ENCODE results near the gene MRPS25.

Gene MRPS25

DNA sequence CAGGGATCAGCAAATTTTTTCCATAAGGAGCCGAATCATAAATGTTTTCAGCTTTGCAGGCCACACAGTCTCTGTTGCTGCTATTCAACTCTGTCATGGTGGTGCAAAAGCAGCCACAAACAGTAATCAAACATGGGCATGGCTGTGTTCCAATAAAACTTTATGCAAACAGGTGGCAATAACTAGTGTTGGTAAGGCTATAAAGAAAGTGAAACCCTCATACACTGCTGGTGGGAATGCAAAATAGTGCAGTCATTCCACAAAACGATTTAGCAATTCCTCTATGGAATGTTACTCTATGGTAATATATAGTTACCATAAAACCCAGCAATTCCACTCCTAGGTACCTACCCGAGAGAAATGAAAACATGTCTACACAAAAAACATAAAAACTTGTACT, 14.0 kb upstream of the MRPS25 start:
- H3F3A ChIP-seq (ENCODE audit: insufficient read depth, low read length): no peaks in the 10 kb centered on the region
- no peaks in the 10 kb centered on the region for H3K9me2 ChIP-seq (replicated peaks; ENCODE audit: insufficient read depth, low read length)
- no peak overlapping the region for H3K4me2 ChIP-seq (ENCODE audit: low read depth, low read length)
- TF ChIP-seq EZH2 (optimal IDR thresholded peaks at IDR 0.05; ENCODE audit: low read depth, low read length) (no peak), EZH2phosphoT487 (IDR thresholded peaks at IDR 0.05; ENCODE audit: low read length) (no peak)
- TF ChIP-seq, protein P1, sequence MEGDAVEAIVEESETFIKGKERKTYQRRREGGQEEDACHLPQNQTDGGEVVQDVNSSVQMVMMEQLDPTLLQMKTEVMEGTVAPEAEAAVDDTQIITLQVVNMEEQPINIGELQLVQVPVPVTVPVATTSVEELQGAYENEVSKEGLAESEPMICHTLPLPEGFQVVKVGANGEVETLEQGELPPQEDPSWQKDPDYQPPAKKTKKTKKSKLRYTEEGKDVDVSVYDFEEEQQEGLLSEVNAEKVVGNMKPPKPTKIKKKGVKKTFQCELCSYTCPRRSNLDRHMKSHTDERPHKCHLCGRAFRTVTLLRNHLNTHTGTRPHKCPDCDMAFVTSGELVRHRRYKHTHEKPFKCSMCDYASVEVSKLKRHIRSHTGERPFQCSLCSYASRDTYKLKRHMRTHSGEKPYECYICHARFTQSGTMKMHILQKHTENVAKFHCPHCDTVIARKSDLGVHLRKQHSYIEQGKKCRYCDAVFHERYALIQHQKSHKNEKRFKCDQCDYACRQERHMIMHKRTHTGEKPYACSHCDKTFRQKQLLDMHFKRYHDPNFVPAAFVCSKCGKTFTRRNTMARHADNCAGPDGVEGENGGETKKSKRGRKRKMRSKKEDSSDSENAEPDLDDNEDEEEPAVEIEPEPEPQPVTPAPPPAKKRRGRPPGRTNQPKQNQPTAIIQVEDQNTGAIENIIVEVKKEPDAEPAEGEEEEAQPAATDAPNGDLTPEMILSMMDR (IDR thresholded peaks at IDR 0.05; ENCODE audit: low read length): no peak
- DNase-seq: no peak
- no peak overlapping the region for H3K4me3 ChIP-seq (ENCODE audit: low read length)
- peaks cover 11% of the 10 kb centered on the region; the same call in 1 of the 2 replicates for H3K36me3 ChIP-seq (replicated peaks; ENCODE audit: insufficient read depth, low read length)
- no peak overlapping the region for H3K27ac ChIP-seq (ENCODE audit: low read length)
- H3K4me1 ChIP-seq (ENCODE audit: low read length): peaks cover 3% of the 10 kb centered on the region; the same call in 1 of the 2 replicates
- no peaks in the 10 kb centered on the region for H3K79me2 ChIP-seq (ENCODE audit: low read length)
- H3K9ac ChIP-seq (ENCODE audit: low read length): no peak overlapping the region
- H4K20me1 ChIP-seq (ENCODE audit: insufficient read depth, low read length): no peaks in the 10 kb centered on the region
- no peak overlapping the region for H2AFZ ChIP-seq (ENCODE audit: low read length)
- no peaks in the 10 kb centered on the region for H3K9me3 ChIP-seq (replicated peaks; ENCODE audit: insufficient read depth, low read length)
- H3K27me3 ChIP-seq (replicated peaks; ENCODE audit: insufficient read depth, low read length): no peaks in the 10 kb centered on the region

DNA sequence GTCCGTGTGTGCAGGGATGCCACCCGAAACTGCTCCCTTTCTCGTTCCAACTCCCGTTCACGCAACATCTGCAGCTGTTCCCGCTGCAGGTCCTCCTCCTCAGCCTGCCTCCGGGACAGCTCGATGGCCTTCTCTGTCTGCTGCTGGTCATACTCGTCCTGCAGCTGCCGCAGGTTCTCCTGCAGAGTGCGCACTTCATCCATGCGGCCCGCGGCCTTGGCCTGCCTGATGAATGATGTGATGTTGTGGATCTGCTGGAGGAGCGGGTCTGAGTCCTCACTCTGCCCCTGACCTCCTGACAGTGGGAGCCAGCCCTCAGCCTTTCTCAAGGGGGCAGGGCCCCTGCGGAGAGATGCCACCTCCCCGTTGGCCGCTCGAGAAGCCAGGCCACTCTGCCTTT, 9.4 kb upstream of the MRPS25 start:
- no peak for TF ChIP-seq EZH2phosphoT487 (IDR thresholded peaks at IDR 0.05; ENCODE audit: low read length)
- TF ChIP-seq EZH2 (optimal IDR thresholded peaks at IDR 0.05; ENCODE audit: low read depth, low read length): no peak
- TF ChIP-seq, protein P1 (IDR thresholded peaks at IDR 0.05; ENCODE audit: low read length): no peak
- no peaks in the 10 kb centered on the region for H3F3A ChIP-seq (ENCODE audit: insufficient read depth, low read length)
- no peak overlapping the region for H3K4me3 ChIP-seq (ENCODE audit: low read length)
- H3K9me3 ChIP-seq (replicated peaks; ENCODE audit: insufficient read depth, low read length): no peaks in the 10 kb centered on the region
- peaks cover 3% of the 10 kb centered on the region; the same call in 1 of the 2 replicates for H3K4me1 ChIP-seq (ENCODE audit: low read length)
- H3K4me2 ChIP-seq (ENCODE audit: low read depth, low read length): no peak overlapping the region
- 0 out of 2 replicates have a peak, but pooled peaks cover 7% of the 10 kb centered on the region for H3K36me3 ChIP-seq (replicated peaks; ENCODE audit: insufficient read depth, low read length)
- no peak overlapping the region for H3K9ac ChIP-seq (ENCODE audit: low read length)
- H3K9me2 ChIP-seq (replicated peaks; ENCODE audit: insufficient read depth, low read length): no peaks in the 10 kb centered on the region
- H3K27ac ChIP-seq (ENCODE audit: low read length): no peak overlapping the region
- H3K79me2 ChIP-seq (ENCODE audit: low read length): no peaks in the 10 kb centered on the region
- H3K27me3 ChIP-seq (replicated peaks; ENCODE audit: insufficient read depth, low read length): no peaks in the 10 kb centered on the region
- H2AFZ ChIP-seq (ENCODE audit: low read length): no peak overlapping the region
- H4K20me1 ChIP-seq (ENCODE audit: insufficient read depth, low read length): no peaks in the 10 kb centered on the region
- no peak for DNase-seq

- H3K27ac ChIP-seq (ENCODE audit: low read length): no peak overlapping the region
- H3K4me3 ChIP-seq (ENCODE audit: low read length): no peak overlapping the region
- H3K4me1 ChIP-seq (ENCODE audit: low read length): no peaks in the 10 kb centered on the region
- no peaks in the 10 kb centered on the region for H3K9me2 ChIP-seq (replicated peaks; ENCODE audit: insufficient read depth, low read length)
- no peak overlapping the region for H3K9ac ChIP-seq (ENCODE audit: low read length)
- no peak overlapping the region for H2AFZ ChIP-seq (ENCODE audit: low read length)
- H3K36me3 ChIP-seq (replicated peaks; ENCODE audit: insufficient read depth, low read length): no peaks in the 10 kb centered on the region
- TF ChIP-seq EZH2 (optimal IDR thresholded peaks at IDR 0.05; ENCODE audit: low read depth, low read length) (no peak), EZH2phosphoT487 (IDR thresholded peaks at IDR 0.05; ENCODE audit: low read length) (no peak)
- TF ChIP-seq, protein P1 (IDR thresholded peaks at IDR 0.05; ENCODE audit: low read length): no peak
- H4K20me1 ChIP-seq (ENCODE audit: insufficient read depth, low read length): no peaks in the 10 kb centered on the region
- no peak overlapping the region for H3K4me2 ChIP-seq (ENCODE audit: low read depth, low read length)
- DNase-seq: no peak
- no peaks in the 10 kb centered on the region for H3K9me3 ChIP-seq (replicated peaks; ENCODE audit: insufficient read depth, low read length)
- no peaks in the 10 kb centered on the region for H3K79me2 ChIP-seq (ENCODE audit: low read length)
- no peaks in the 10 kb centered on the region for H3F3A ChIP-seq (ENCODE audit: insufficient read depth, low read length)
- no peaks in the 10 kb centered on the region for H3K27me3 ChIP-seq (replicated peaks; ENCODE audit: insufficient read depth, low read length)
Observed at GRCh38 chr3:15071699-15072098, 6.6 kb upstream of the MRPS25 start.

Data from MM.1S (cell line).